NCI-H2171 treated with DMSO at 0.1 percent for 48 hours (cell line): ENCODE measurements around the gene WDR5.

Experiments used
- DNase-seq: peaks from one replicate; lab custom pipeline; 2025; lab: John Stamatoyannopoulos, UW

WDR5 gene

DNA sequence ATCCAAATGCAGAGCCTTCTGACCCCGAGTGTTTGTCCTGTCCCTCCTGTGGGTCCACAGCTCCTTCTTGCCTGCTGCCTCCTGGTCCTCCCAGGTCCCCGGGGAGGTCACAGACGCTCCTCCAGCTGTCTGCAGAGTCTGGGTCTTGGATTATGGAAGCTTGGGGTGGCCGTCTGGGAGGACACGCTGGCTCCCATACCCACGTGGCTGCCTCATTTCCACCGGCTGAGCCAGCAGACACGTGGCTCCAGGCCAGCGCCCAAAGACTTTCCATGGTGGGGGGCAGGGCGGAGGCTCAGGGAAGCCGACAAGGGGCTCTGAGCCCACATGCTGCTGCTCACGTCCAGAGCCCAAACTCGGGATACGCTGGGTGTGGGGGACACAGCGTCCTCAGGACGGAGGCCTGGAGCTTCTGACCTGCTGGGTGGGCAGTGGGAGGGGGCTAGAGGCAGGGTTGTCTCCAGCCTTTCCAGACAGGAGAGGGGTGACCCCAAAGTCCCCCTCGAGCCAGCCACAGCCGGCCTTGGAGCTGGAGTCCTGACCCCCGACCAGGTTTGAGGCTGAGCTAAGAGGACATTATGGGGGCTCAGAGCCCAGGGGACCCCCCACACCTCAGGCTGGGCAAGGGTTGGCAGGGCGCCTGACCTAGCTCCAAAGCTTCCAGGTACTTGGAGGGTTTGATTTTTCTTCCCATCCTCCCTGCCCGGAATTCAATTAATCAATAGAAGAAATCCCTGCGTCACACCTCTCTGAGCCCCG is 52.7 kb downstream of the WDR5 start:
- DNase-seq: peak; percentile 65

DNA sequence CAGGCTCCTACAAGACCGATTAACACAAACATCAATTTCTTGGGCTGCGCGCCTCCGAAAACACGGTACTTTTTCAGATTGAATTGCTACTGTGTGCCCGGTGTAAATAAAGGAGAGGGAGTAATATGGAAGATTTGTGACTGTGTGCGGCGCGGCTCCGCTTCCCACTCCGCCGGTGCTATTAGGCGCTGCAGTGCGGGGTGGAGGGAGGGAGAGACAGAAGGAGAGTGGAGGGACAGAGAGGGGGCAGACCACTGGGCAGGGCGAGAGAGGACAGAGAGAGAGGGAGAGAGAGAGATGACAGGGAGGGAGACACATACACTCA is 53.2 kb downstream of the WDR5 start:
- DNase-seq: no peak

DNA sequence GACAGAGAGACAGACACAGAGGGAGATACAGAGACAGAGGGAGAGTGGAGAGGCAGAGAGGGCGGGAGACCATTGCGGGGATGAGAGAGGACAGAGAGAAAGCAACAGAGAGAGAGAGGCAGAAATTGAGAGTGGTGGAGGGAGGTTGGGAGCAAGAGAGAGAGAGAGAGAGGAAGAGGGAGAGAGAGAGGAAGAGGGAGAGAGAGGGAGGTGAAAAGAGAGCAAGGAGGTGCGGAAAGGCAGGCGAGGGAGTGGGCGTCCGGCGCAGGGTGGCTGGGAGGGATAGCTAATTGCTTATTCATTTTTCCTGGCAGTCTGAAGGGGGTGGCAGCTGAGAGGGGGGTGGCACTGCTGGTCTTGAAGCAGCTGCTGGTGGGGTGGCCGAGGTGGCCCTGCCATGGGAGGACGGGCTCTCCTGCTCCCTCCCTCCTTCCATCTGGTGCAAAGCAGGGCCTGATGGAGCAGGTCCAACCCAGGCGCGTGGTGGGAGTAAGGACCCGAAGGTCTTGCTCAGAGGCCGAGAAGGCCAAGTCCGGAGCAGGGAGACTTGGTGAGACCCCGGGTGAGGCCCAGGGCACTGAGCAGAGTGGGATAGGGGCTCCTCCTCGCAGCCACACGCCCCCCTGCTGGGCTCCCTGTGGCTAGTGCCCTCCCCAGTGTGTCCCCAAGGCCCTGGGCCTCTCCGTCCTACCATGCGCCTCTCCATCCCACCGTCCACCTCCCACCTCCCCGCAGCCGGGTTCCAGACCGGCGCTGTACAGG is 53.8 kb downstream of the WDR5 start:
- no peak for DNase-seq

DNA sequence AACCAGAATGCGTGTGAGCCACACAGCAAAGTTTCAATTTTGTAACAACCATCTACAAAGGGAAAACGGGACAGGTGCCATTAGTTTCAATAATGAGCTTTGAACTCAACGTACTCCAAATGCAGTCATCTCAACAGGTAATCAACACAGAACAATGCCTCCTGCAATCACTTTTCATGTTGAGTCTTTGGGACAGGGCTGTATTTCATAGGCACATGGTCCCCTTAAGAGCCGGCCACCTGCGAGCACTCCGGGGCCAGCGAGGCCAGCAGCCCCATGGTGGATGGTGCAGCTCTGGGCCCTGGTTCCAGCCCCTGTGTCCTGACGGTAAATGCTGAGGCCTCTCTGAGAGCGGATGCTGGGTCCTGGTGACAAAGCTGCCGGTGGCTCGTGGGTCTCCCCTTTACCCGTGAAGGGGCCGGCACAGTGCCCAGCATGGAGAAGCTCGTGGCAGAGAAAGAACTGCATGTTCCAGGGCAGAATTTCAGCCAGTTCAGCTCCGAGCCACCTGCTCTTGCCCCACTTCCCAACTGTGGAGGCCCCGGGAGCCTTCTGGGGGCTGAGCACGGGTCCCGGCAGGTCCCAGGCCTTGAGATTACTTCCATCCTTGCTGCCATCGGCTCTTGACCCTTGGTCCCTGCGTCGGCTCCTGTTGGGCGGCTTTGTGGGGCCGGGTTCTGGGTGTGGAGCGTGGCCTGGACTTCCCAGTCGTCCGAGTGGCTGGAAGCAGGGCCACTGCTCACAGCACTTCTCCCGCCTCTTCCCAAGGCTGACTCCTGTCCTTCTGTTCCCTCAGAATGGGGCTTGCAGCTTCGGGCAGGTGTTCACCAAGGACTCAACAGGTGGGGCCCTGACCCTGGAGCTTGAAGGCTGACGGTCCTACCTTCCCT is 54.6 kb downstream of the WDR5 start:
- DNase-seq: no peak

DNA sequence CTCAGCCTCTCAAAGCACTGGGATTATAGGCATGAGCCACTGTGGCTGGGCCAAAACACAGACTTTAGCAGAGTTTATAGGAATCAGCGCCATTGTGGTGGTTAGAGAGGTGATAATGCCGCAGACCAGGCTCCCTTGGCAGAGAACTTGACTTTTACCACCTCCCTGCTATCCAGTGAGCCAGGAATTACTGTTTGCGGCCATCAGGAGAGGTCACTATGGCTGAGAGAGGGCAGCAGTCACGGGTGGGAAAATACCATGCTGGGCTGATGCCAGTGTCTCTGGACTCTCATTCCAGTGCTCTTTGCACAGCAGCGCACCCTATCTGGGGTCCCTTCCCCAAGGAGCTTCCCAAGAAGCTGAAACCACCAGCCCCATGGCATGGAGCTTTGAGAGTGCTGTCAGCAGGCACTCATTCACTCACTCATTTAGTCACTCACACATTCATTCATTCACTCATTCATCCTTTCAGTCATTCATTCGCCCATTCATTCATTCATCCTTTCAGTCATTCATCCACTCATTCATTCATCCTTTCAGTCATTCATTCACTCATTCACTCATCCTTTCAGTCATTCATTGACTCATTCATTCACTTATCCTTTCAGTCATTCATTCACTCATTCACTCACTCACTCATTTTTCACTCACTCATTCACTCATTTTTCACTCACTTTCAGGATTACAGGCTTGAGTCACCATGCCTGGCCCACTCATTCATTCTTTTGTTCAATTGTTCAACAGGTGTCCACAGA is 55.8 kb downstream of the WDR5 start:
- DNase-seq: no peak

DNA sequence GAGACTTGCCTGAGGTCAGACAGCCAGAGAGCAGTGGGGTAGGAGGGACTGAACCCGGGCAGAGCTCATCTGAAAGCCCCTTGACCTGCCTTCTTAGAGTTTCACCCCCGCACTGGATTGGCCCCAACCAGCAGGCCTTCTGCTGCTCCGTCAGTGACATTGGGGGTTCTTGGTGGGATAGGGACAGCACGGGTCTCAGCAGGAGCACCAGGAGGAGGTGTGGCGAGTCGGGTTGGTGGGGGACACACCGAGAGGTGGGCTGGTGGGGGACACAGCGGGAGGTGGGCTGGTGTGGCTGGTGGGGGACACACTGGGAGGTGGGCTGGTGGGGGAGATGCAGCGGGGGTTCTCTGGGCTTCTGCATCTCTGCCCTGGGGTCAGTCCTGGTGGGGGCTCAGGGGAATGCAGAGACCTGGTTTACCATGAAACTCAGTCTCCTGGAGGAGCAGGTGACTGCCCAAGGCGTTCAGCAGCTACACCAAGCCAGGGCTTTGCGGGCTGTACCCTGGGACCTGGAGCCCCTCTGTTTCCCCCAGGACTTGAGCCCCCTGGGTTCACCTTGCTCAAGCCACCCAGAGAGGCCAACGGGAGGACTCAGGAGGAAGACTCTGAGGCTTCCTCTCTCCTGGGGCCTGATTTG is 56.5 kb downstream of the WDR5 start:
- no peak for DNase-seq

DNA sequence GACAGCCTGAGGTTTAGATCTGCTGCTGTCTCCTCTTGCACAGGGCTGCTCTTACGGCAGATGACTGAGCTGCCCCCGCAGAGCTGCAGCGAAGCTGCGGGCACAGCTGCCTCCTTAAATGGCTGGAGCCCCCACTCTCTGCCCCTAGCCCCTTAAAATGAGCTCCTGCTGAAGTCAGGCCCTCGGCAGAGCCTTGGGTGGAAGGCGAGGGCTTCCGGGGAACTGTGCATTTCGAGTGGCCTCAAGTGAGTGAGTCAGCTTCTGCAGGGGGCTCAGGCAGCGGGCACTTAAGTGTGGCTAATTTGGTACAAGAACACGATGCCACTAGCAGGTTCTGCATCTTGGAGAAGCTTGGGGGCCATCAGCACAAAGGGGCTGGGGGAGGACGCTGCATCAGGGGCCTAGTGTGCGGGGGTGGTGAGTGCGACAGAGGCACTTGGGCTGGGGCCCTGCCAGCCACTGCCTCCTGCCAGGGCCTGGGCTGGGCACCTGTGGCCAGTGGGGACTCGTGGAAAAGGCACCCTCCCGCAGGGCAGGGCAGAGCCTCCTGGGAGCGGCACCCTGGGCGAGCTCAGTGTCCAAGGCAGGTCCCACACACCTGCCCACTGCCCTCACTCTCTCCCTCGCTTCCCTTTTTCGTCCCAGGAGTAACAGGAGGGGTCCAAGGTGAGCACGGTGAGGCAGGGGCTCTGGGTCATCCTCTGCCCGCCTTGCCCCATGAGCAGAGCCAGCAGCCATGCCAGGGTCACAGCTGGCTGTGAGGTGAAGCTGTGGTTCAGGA is 57.3 kb downstream of the WDR5 start:
- no peak for DNase-seq

DNA sequence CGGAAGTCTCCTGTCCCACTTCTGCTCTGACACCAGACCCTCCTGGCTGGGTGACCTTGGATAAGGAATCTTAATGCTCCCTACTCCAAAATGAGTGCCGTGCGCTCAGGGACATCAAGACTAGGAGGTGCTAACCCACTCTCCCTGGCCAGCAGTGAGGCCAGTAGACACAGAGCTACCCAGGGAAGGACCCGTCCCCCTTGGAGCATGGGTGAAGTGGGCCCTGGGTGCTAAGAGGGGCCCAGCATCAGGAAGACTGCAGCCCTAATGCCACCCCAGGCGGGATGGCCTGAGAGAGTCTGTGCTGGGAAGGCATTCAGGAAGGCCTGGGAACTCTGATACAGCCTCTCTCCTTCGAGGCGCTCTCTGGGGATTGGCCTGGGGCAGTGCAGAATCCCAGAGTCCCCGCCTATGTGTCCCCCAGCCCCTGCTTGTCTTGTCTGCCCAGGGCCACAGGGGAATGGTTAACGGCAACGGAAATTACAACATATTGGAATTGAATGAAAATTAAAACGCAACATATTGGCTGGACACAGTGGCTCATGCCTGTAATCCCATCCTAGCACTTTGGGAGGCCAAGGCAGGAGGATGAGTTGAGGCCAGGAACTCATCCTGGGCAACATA is 58.1 kb downstream of the WDR5 start:
- no peak for DNase-seq

DNA sequence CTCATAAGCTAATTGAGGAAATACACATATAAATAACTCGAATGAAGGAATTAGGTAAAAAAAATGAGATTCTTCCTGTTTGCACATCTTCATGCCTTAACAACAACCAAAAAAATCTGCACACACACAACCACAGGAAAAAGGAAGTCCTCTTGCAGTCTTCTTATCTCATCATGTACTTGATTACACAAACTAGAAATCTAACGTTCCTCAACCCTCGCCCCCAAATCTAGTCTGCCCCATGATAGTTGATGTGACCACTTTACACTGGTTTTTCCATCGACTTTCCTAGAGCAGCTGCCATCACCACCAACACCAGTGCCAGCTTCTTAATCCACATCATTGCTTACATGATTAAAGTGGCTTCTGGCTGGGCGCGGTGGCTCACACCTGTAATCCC is 59.7 kb downstream of the WDR5 start:
- no peak for DNase-seq

DNA sequence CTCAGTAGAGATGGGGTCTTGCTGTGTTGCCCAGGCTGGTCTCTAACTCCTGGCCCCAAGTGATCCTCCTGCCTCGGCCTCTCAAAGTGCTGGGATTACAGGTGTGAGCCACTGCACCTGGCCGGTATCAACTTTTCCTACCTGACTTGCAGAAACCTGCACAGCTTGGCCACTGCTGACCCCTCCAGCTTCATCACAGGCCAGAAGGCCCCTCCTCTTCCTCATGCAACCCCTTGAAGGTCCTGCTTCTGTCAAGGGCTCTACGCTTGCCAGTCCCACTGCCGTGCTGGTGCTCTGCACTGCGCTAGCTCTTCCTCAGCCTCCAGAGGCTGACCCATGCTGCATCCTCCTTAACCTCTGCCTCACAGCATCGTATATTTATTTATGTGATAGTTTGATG is 61.0 kb downstream of the WDR5 start:
- no peak for DNase-seq

DNA sequence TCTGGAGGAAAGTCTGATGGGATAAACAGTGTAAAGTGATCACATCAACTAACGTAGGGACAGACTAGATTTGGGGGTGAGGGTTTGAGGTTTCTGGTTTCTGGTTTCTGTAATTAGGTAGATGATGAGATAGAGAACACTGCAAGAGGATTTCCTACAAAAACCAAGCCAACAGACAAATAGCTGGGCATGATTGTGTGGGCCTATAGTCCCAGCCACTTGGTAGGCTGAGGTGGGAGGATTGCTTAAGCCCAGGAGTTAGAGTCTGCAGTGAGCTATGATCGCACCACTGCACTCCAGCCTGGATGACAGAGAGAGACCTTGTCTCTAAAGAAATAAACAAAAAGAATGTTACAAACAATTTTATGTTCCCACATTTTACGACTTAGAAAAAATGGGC is 62.9 kb downstream of the WDR5 start:
- DNase-seq: no peak

DNA sequence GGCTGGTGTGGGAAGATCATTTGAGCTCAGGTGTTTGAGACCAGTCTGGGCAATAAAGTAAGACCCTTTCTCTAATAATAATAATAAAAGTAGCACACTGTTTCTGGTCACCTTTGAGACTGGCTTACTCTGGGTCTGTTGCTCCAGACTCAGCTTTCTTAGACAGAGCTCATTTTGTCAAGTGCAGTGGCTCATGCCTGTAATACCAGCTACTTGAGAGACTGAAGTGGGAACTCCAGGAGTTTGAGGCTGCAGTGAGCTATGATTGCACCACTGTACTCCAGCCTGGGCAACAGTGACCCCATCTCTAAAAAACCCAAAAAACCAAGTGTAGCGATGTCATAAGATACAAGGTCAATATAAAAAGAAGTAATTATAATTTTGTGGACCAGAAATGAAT is 64.8 kb downstream of the WDR5 start:
- no peak for DNase-seq

DNA sequence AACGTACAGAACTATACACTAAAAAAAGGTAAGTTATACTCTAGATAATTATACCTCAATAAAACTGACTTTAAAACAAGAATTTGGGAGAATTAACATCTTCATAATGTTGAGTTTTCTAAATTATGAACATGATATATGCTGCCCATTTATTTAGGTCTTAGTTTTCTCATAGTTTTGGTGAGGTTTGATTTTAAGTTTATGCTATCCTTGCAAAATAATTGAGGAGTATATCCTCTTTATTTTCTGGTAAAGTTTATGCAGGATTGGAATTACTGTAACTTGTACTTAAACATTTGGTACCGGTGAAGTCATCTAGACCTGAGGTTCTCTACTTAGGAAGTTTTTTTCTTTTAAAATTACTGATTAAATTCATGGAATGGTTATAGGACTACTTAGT is 67.3 kb downstream of the WDR5 start:
- DNase-seq: no peak

DNA sequence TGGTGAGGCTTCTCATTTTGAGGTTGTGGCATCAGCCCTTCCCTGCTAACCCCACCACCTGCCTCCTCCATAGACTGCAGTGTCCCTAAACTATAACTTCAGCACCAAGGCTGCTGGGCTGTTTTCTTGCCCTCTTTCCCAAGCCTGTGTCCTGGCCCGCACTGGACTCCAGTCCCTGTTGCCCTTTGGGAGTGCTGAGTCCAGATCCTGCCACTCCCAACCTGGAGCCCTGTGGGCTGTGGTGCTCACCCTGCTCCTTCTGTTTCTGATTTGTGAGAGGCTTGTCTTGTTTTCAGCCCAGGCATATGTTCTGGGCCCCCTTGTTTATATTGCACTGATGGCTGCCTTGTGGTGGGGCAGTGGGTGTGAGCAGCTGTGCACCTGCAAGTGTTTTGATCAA is 68.2 kb downstream of the WDR5 start:
- peak; percentile 78 for DNase-seq

DNA sequence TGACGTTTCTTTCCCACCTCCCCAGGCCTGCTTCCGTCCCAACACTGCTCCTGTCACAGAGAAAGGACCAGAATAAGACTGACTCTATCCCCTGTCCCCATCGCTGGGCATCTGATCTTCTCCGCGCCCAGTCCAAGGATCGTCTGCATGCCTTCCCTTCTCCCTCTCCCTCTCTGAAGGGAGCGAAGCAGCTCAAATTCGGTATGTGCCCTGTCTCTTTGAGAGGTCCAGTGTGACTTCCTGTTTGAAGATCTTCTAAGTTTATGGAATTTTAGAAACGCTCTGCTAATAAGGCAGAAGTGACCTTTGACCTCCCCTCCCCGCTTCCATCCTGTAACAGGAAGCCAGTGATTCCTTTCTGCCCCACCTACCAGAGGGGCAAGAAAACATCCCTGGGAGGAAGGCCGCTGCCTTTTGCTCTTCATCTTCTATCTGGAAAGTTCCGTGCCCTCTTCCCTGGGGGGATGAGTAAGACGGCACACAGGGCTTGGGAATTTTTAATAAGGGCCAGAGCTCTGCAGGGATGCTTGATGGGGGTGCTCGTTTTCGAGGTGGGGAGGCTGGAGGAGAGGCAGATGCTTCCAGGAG is 69.2 kb downstream of the WDR5 start:
- no peak for DNase-seq

DNA sequence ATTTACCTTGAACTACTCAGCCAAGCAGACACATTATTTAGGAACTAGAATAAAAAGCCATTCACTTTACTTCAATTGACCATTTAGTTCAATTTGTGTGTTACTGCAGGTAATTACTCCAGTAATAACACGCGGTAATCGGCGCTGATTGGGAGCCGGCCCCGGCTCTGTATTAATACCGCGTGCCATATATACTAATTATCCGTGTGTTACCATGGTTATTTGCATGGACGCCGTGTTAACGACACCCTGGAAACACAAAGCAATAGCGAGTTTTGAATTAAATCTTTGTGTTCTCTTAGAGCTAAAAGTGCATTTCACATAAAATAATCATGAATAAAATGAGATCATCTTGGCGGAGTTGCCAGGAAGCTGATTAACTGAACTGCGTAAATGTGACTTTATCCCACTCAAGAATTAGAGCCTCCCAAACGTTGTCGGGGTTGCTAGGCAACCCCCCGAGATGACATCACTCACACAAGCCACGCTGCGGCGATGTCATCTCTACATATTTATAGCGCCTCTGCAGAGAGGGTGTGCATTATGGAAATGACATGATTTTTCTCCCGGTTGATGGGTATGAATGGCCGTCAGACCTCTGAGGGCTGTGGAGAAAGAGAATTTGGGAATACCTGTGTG is 69.9 kb downstream of the WDR5 start:
- DNase-seq: peak; percentile 71

DNA sequence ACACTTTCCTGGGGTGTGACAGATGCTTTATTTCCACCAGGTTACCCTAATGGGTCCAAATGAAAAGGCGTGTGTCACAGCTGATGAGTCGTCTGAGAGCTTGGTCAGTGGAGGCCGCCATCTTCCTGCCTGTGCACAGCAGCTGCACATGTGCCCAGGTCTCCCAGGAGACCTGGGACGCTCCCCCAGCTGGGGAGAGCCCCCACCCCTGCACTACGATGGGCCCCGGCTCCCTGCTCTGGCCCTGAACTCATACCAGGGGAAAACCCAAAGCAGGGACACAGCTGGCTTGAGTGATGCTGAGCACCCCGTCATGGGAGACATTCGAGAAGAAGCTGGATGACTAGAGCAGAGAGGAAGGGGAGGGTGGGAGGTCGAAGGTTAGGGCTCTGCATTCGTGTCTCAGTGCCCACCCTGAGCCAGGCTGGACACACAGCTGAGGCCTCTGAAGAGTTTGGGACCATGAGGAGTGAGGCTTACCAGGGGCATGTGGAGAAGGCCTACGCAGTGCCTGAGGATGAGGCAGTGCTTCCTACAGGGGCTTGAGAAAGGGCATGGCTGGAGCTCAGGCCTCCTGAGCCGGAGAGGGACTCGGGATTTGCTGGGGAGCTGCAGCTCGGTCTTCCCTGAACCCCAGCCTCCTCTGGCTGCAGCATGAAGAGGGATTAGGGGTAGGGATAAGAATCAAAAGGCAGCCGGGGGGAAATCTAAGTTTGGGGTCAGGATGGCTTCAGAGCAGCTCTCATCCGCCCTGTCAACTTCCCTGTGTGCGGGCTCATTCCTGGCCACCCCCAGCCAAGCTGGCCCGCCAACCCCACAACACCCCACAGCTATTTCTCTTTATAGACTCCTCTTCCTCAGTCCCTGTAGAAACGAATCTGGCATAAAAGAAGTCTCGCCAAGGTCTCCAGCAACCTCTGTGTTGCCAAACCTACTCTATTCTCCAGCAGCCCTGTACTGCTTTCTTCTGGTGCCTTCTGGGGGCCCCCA is 70.7 kb downstream of the WDR5 start:
- DNase-seq: peak; percentile 51

DNA sequence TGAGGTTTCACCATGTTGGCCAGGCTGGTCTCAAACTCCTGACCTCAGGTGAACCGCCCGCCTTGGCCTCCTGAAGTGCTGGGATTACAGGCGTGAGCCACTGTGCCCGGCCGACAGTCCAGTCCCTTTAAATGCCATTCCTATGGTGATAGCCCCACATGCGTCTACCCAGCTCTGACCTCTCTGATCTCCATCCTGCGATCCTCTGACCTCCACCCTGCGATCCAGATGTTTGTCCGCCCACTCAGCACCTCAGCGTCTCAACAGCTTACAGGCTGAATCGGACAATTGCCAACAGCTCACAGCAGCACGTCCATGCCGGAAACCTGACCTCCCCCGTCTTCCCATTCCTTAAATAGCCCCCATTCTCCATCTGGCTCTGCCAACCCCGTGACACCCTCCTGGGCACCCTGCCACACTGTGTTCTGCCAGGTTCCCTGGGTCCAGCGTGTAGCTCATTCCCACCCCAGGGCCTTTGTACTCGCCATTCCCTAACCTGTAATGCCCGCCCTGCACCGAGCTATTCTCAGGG is 72.5 kb downstream of the WDR5 start:
- no peak for DNase-seq
